ENCODE data around the gene POLR2A. TPM values are rescaled to one million over a fixed set of nuclear protein-coding genes. Genes with fewer than 3 reads are reported as not detected.
A peak's percentile ranks its signal among the peaks of the same experiment; 100 is the strongest.

POLR2A gene
- total RNA-seq, 2 donors from 2014 or later = 36.3 to 124 TPM

GRCh38 chr17:7512105-7512504, 27.9 kb downstream of the POLR2A start:
- DNase-seq (no peak), ATAC-seq (no peak)
- TF ChIP-seq POLR2A (IDR thresholded peaks at IDR 0.05) (no peak), CTCF (IDR thresholded peaks at IDR 0.05) (no peak)
- Histone ChIP-seq H3K4me1 (no peaks in the 10 kb centered on the region), H3K9me3 (no peaks in the 10 kb centered on the region), H3K4me3 (no peak overlapping the region), H3K27ac (no peak overlapping the region), H3K27me3 (no peaks in the 10 kb centered on the region), H3K36me3 (replicated peaks in 1 of 2; ENCODE audit: insufficient read depth in 1 of 2, low read depth in 2 of 2) (peaks cover 43 to 49% of the 10 kb centered on the region in 2 donors)
- intact Hi-C loops (cut with DNase I) = loop anchor here (5.0 kb wide), 1 partner anchor 50 kb away; the partner anchor contains the start of gene SENP3
- 86% methylated on average over 6 to 9 of the region's 15 CpGs for WGBS, 2 donors

GRCh38 chr17:7512824-7513540, 28.8 kb downstream of the POLR2A start:
- TF ChIP-seq CTCF (IDR thresholded peaks at IDR 0.05) = no peak
- no peak for TF ChIP-seq POLR2A (IDR thresholded peaks at IDR 0.05)
- Histone ChIP-seq H3K9me3 (no peaks in the 10 kb centered on the region), H3K4me3 (no peak overlapping the region), H3K4me1 (no peaks in the 10 kb centered on the region), H3K27me3 (no peaks in the 10 kb centered on the region), H3K36me3 (replicated peaks in 1 of 2; ENCODE audit: insufficient read depth in 1 of 2, low read depth in 2 of 2) (peaks cover 42 to 47% of the 10 kb centered on the region in 2 donors), H3K27ac (no peak overlapping the region)
- DNase-seq (no peak), ATAC-seq (no peak)
- 85 to 93% methylated on average over 17 to 20 of the region's 20 CpGs for WGBS, 2 donors
- intact Hi-C loops (cut with DNase I) = loop anchor here (5.0 kb wide), 1 partner anchor 49 kb away; the partner anchor contains the start of gene SENP3

DNA sequence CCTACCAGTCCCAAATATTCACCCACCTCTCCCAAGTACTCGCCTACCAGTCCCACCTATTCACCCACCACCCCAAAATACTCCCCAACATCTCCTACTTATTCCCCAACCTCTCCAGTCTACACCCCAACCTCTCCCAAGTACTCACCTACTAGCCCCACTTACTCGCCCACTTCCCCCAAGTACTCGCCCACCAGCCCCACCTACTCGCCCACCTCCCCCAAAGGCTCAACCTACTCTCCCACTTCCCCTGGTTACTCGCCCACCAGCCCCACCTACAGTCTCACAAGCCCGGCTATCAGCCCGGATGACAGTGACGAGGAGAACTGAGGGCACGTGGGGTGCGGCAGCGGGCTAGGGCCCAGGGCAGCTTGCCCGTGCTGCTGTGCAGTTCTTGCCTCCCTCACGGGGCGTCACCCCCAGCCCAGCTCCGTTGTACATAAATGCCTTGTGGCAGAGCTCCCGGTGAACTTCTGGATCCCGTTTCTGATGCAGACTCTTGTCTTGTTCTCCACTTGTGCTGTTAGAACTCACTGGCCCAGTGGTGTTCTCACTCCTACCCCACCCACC, 29.8 kb downstream of the POLR2A start:
- Histone ChIP-seq H3K4me3 (no peak overlapping the region), H3K9me3 (no peaks in the 10 kb centered on the region), H3K4me1 (no peaks in the 10 kb centered on the region), H3K27me3 (no peaks in the 10 kb centered on the region), H3K27ac (no peak overlapping the region), H3K36me3 (replicated peaks in 1 of 2; ENCODE audit: insufficient read depth in 1 of 2, low read depth in 2 of 2) (peaks cover 32 to 37% of the 10 kb centered on the region in 2 donors)
- DNase-seq = no peak
- no peak for ATAC-seq
- 66 to 73% methylated on average over 11 to 17 of the region's 17 CpGs for WGBS, 2 donors
- intact Hi-C loops (cut with DNase I) = loop anchor here (5.0 kb wide), 1 partner anchor 48 kb away; the partner anchor contains the start of gene SENP3
- TF ChIP-seq POLR2A (IDR thresholded peaks at IDR 0.05) = no peak
- no peak for TF ChIP-seq CTCF (IDR thresholded peaks at IDR 0.05)

DNA sequence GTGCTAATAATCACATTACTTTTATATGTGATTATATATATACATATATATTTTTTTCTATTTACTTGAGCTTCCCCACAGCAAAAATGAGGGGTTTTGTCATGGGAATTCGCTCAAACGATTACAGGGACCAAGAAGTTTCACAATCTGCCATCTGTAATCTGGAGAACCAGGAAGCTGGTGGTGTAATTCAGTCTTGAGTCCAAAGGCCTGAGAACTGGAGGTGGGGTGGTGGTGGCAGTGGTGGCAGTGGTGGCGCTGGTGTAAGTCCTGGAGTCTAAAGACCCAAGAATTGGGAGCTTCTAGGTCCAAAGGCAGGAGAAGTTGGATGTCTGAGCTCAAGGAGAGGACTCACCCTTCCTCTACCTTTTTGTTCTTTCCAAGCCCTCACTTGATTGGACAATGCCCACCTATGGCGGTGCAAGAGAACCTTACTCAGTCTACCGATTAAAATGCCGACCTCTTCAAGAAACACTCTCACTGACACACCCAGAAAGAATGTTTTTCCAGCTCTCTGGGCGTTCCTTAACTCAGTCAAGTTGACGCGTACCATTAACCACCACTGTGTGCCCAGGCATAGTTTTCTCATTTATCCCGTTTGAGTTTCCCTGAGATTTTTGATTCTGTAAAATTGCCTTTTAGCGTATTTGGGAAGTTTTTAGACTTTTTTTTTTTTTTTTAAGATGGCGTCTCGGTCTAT, 31.9 kb downstream of the POLR2A start:
- Histone ChIP-seq H3K27ac (no peak overlapping the region), H3K36me3 (replicated peaks in 1 of 2; ENCODE audit: insufficient read depth in 1 of 2, low read depth in 2 of 2) (peaks cover 22 to 23% of the 10 kb centered on the region in 2 donors), H3K27me3 (no peaks in the 10 kb centered on the region), H3K9me3 (no peaks in the 10 kb centered on the region), H3K4me3 (no peak overlapping the region), H3K4me1 (no peaks in the 10 kb centered on the region)
- 89 to 90% methylated on average over 13 of the region's 13 CpGs for WGBS, 2 donors
- DNase-seq (peak in 1 of 4 donors; percentile 25), ATAC-seq (no peak)
- intact Hi-C loops (cut with DNase I) = no loop called here
- TF ChIP-seq POLR2A (IDR thresholded peaks at IDR 0.05) = no peak
- no peak for TF ChIP-seq CTCF (IDR thresholded peaks at IDR 0.05)

Measured in body of pancreas (tissue), 4 donors.